Mammary epithelial cell (primary cell): ENCODE measurements around the gene OR8B3.

ENCODE experiments used
- EZH2 ChIP-seq: IDR thresholded peaks from 2 replicates; pipeline ENCODE4 v1.6.1; 2012; ENCODE audit warnings: low read length, inconsistent platforms, borderline replicate concordance
- TF ChIP-seq, protein P1 (sequence below), 2 donors: IDR thresholded peaks in 1 of 2; conservative IDR thresholded peaks in 1 of 2; 2 replicates each; pipeline ENCODE4 v1.5.1; 2011 to 2012; ENCODE audit warnings: inconsistent platforms in 2 of 2, low read length in 2 of 2, mild to moderate bottlenecking in 2 of 2, control low read depth in 1 of 2, low read depth in 1 of 2; ENCODE audit not compliant: insufficient read depth in 1 of 2; ENCODE audit errors: extremely low read depth in 1 of 2

- TF ChIP-seq, protein P1, sequence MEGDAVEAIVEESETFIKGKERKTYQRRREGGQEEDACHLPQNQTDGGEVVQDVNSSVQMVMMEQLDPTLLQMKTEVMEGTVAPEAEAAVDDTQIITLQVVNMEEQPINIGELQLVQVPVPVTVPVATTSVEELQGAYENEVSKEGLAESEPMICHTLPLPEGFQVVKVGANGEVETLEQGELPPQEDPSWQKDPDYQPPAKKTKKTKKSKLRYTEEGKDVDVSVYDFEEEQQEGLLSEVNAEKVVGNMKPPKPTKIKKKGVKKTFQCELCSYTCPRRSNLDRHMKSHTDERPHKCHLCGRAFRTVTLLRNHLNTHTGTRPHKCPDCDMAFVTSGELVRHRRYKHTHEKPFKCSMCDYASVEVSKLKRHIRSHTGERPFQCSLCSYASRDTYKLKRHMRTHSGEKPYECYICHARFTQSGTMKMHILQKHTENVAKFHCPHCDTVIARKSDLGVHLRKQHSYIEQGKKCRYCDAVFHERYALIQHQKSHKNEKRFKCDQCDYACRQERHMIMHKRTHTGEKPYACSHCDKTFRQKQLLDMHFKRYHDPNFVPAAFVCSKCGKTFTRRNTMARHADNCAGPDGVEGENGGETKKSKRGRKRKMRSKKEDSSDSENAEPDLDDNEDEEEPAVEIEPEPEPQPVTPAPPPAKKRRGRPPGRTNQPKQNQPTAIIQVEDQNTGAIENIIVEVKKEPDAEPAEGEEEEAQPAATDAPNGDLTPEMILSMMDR (conservative IDR thresholded peaks at IDR 0.05 in 1 of 2, IDR thresholded peaks at IDR 0.05 in 1 of 2; ENCODE audit: extremely low read depth in 1 of 2, insufficient read depth in 1 of 2, low read depth in 1 of 2, low read length in 2 of 2) = no peak
- TF ChIP-seq EZH2 = no peak
Measured at GRCh38 chr11:124346311-124346955, 52.4 kb downstream of the OR8B3 start.
